ENCODE results near the gene CIAO2A.
"Not testable (repeated sequence)": the region's sequence is repeated elsewhere in the genome, so short reads cannot be mapped to it uniquely, and the experiment has no call there.

Gene CIAO2A

DNA sequence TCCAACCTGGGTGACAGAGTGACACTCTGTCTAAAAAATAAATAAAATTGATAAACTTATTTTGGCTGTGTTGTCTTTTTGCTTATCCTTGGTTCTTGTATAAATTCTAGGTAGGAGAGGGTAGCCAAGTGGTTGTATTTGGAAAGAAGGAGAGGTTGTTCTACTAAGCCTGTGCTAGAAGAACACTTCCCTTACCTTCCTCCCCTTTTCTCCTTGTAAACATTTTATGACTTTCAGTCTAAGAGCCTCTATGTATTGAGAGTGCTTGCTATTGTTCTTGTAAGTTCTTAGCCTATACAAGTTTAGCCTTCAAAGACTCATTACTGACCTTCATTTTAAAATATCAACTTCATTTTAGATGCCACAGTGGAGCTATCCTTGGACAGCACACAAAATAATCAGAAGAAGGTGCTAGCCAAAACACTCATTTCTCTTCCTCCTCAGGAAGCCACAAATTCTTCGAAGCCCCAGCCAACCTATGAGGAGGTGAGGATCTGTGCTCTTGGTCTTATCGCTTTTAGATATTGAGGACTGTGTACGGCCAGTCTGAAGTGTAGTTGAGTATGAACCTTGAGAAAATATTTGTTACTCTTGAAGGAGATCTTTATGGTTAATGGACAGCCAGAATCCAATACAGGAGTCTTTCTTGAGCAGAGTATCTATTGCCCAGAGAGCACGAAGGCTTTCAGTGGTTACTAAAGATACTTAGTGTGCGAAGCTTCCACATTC, 24.3 kb upstream of the CIAO2A start:
- CTCF ChIA-PET, result interaction anchor here (1.1 kb wide), 1 partner anchor 13 kb away, joined by 3 read pairs; no protein-coding TSS in a partner anchor
- POLR2A ChIA-PET, result no interaction called here
- TF ChIP-seq CTCF (IDR thresholded peaks at IDR 0.05; ENCODE audit: insufficient read depth, low read length, missing control alignments), result no peak
- no peak for DNase-seq (ENCODE audit: low read depth, low spot score)
- no peak overlapping the region for H3K4me3 ChIP-seq (ENCODE audit: low read depth, low read length)

DNA sequence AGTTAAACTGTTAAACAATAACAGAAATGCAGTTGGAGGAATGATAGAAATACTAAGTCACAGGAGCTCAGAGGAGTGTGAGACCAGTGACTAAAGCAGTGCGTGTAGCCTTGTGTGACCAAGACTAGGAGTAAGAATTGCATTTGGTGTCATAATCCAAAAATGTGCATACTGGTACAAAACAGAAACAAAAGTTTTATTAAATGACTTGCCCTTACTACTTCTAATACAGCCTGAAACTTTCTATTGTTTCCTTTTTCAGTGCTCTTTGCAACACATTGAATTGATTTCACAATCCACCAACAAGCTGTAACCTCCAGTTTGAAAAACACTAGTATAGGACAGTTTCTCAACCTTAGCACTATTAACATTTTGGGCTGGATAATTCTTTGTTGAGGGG, 19.3 kb upstream of the CIAO2A start:
- no peak for DNase-seq (ENCODE audit: low read depth, low spot score)
- no peak overlapping the region for H3K4me3 ChIP-seq (ENCODE audit: low read depth, low read length)
- TF ChIP-seq CTCF (IDR thresholded peaks at IDR 0.05; ENCODE audit: insufficient read depth, low read length, missing control alignments), result no peak
- ChIA-PET POLR2A (no interaction called here), CTCF (interaction anchor here (0.9 to 1.3 kb wide), 2 partner anchors 13 to 360 kb away, joined by 3 read pairs; no protein-coding TSS in a partner anchor)

- ChIA-PET CTCF (interaction anchor here (0.6 to 1.5 kb wide), 2 partner anchors 42 to 66 kb away, joined by 3 to 5 read pairs; partner anchors contain the start of gene DAPK2), POLR2A (no interaction called here)
- H3K4me3 ChIP-seq (ENCODE audit: low read depth, low read length), result no peak overlapping the region
- no peak for TF ChIP-seq CTCF (IDR thresholded peaks at IDR 0.05; ENCODE audit: insufficient read depth, low read length, missing control alignments)
- no peak for DNase-seq (ENCODE audit: low read depth, low spot score)
Observed at GRCh38 chr15:64112073-64112772, 18.6 kb upstream of the CIAO2A start.

DNA sequence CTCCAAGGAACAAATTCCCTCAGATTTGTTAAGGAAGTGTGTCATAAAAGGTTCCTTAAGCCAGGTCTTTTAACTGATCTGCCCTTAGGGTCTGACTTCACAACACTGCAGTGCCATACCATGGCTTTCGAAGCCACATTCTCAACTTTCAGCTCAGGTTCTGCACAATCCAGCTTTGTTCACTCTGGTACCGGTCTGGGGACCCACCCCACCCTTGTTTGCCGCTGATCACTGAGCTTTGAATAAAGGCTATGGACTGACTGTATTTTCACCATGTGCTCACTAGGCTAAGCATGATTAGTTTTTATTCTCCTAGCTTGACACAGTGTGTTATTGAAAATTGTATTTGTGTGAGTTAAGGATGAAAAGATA, 18.0 kb upstream of the CIAO2A start:
- TF ChIP-seq CTCF (IDR thresholded peaks at IDR 0.05; ENCODE audit: insufficient read depth, low read length, missing control alignments), result no peak
- ChIA-PET POLR2A (interaction anchor here (0.5 kb wide), 1 partner anchor 19 kb away, joined by 3 read pairs; no protein-coding TSS in a partner anchor), CTCF (interaction anchor here (0.6 to 1.5 kb wide), 3 partner anchors 12 to 65 kb away, joined by 3 to 5 read pairs (median 4); partner anchors contain the start of gene DAPK2)
- no peak overlapping the region for H3K4me3 ChIP-seq (ENCODE audit: low read depth, low read length)
- DNase-seq (ENCODE audit: low read depth, low spot score), result no peak

DNA sequence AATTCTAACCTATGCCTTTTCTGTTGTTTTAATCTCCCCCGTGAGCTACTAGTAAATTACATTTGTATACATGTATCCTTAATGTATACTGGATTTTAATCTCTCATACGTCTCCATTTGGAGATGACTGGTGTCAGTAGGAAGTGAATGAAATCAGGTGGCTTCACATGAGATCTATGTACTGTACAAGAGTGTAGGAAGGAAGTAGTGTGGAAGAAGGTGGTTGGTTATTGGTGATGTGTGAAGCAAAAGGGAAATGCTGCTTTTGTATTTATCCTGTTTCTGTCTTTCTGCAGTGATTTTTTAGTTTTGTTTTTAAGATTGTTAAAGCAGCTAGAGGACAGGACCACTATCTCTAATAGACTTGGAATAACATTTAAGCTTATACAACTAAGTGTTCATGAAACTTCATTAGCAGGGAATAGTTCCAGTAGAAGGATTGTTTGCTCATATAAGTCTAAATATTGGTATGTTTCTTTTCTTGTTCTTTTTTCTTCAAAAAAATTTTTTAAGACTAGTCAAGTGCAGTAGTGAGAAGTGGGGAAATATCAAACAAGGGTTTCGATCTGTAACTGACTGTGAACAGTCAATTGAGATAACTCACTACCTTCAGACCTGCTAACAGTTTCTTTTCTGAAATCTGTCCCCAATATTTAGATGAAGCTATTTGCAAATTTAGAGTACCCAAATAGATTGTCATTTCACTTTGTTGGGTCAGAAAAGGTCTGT, 17.5 kb upstream of the CIAO2A start:
- ChIA-PET CTCF (interaction anchor here (1.3 to 1.5 kb wide), 2 partner anchors 12 to 65 kb away, joined by 4 to 5 read pairs; partner anchors contain the start of gene DAPK2), POLR2A (interaction anchor here (0.5 kb wide), 1 partner anchor 19 kb away, joined by 3 read pairs; no protein-coding TSS in a partner anchor)
- H3K4me3 ChIP-seq (ENCODE audit: low read depth, low read length), result no peak overlapping the region
- DNase-seq (ENCODE audit: low read depth, low spot score), result no peak
- no peak for TF ChIP-seq CTCF (IDR thresholded peaks at IDR 0.05; ENCODE audit: insufficient read depth, low read length, missing control alignments)

GRCh38 chr15:64110108-64110701, 16.6 kb upstream of the CIAO2A start:
- ChIA-PET CTCF (interaction anchor here (1.0 to 1.3 kb wide), 2 partner anchors 11 to 358 kb away, joined by 3 to 4 read pairs; no protein-coding TSS in a partner anchor), POLR2A (interaction anchor here (0.9 kb wide), 1 partner anchor 47 kb away, joined by 3 read pairs; no protein-coding TSS in a partner anchor)
- not testable (repeated sequence) for H3K4me3 ChIP-seq (ENCODE audit: low read depth, low read length); DNase-seq (ENCODE audit: low read depth, low spot score)
